SIG-M5 (cell line): ENCODE data around the gene ABHD5.

Source experiments
- DNase-seq: peaks from one replicate; lab custom pipeline; 2025; lab: John Stamatoyannopoulos, UW

Gene ABHD5

GRCh38 chr3:43718296-43718695, 27.6 kb downstream of the ABHD5 start:
- DNase-seq = no peak

- no peak for DNase-seq
Observed at GRCh38 chr3:43723121-43723734, 32.5 kb downstream of the ABHD5 start.

GRCh38 chr3:43726521-43726920, 35.8 kb downstream of the ABHD5 start:
- DNase-seq = no peak

GRCh38 chr3:43727930-43728329, 37.2 kb downstream of the ABHD5 start:
- no peak for DNase-seq

- no peak for DNase-seq
Observed at GRCh38 chr3:43728476-43728875, 37.7 kb downstream of the ABHD5 start.

- DNase-seq = no peak
Observed at GRCh38 chr3:43728947-43729346, 38.2 kb downstream of the ABHD5 start.

- no peak for DNase-seq
Observed at GRCh38 chr3:43729707-43730414, 39.1 kb downstream of the ABHD5 start.

GRCh38 chr3:43732747-43733425, 42.1 kb downstream of the ABHD5 start:
- no peak for DNase-seq

- DNase-seq = no peak
Observed at GRCh38 chr3:43733459-43734384, 43.0 kb downstream of the ABHD5 start.

GRCh38 chr3:43734685-43735084, 43.9 kb downstream of the ABHD5 start:
- DNase-seq = no peak

GRCh38 chr3:43735618-43736017, 44.9 kb downstream of the ABHD5 start:
- DNase-seq = no peak

GRCh38 chr3:43736558-43737440, 46.1 kb downstream of the ABHD5 start:
- DNase-seq = no peak

GRCh38 chr3:43738305-43738704, 47.6 kb downstream of the ABHD5 start:
- no peak for DNase-seq

GRCh38 chr3:43742920-43743319, 52.2 kb downstream of the ABHD5 start:
- DNase-seq = no peak

- no peak for DNase-seq
Observed at GRCh38 chr3:43747641-43748040, 56.9 kb downstream of the ABHD5 start.

- no peak for DNase-seq
Observed at GRCh38 chr3:43748179-43748578, 57.4 kb downstream of the ABHD5 start.

GRCh38 chr3:43748645-43749044, 57.9 kb downstream of the ABHD5 start:
- DNase-seq = no peak

- DNase-seq = no peak
Observed at GRCh38 chr3:43752905-43753304, 62.2 kb downstream of the ABHD5 start.

- DNase-seq = no peak
Observed at GRCh38 chr3:43753741-43754715, 63.3 kb downstream of the ABHD5 start.
